Activated T-cell treated with anti-CD3 and anti-CD28 coated beads for 24 hours (primary cell): ENCODE results near the gene TPSAB1.
A peak's percentile ranks its signal among the peaks of the same experiment; 100 is the strongest.
"Not testable (repeated sequence)": the region's sequence is repeated elsewhere in the genome, so short reads cannot be mapped to it uniquely, and the experiment has no call there.

Experiments used
- DNase-seq: peaks from one replicate; pipeline ENCODE4 v3.0.0-alpha.2; 2020; ENCODE audit warnings: low read depth

Gene TPSAB1

DNA sequence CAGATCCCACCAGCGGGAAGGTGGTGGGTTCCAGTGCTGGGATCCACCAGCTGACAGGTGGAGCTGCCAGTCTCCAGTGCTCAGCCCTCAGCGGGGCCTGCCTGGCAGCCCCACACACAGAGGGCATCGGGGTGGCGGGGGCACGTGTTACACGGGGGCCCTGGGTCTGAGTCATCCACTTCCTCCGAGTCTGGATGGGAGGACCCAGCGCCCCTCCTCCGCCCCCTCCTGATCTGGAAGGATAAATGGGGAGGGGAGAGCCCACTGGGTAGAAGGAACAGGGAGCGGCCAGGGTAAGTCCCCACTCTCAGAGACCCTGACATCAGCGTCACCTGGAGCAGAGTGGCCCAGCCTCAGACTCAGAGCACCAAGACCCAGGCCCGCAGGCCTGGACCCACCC, at the start of gene TPSAB1:
Gene TPSAB1, plus strand, starts transcription at position 270 of the 400 bp plus-strand sequence. CDS start 234 bp downstream, outside the sequence.
- DNase-seq: not testable (repeated sequence)

DNA sequence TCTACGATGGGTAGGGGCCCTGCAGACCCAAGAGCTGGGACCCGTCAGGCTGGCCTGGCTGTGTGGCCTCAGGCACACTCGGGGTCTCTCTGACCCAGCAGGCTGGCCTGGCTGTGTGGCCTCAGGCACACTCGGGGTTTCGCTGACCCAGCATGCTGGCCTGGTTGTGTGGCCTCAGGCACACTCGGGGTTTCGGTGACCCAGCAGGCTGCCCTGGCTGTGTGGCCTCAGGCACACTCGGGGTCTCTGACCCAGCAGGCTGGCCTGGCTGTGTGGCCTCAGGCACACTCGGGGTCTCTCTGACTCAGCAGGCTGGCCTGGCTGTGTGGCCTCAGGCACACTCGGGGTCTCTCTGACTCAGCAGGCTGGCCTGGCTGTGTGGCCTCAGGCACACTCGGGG, 49.7 kb upstream of the TPSAB1 start:
- not testable (repeated sequence) for DNase-seq

DNA sequence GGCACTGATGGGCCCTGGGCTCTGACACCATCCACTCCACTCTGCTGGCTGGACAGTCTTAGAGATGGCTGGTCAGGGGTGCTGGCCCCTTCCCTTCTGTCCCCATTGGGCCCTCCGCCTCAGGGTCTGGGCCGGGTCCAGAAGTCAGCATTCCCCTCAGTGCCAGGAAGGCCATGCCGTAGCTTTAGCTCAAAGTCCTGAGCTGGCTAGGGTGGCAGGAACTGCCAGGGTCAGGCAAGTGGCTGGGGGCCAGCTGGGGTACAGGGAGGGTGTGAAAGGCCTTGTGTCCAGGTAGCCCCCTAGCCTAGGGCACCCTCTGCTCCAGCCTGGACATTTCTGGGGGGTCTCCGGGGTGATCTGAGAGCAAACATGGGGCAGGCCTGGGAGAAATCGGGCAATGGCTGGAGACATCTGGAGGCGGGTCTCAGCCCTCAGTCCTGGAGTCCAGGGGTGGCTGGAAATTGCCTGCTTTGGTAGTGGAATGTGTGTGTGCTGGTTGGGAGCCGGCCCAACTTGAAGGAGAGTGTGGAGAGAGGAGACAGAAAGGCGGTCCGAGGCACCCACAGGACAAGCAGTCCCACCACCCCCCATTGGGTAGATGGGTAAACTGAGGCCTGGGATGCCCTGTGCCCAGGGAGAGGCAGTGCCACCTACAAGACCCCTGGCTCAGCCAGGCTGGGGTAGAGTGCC, 48.0 kb upstream of the TPSAB1 start:
- no peak for DNase-seq

DNA sequence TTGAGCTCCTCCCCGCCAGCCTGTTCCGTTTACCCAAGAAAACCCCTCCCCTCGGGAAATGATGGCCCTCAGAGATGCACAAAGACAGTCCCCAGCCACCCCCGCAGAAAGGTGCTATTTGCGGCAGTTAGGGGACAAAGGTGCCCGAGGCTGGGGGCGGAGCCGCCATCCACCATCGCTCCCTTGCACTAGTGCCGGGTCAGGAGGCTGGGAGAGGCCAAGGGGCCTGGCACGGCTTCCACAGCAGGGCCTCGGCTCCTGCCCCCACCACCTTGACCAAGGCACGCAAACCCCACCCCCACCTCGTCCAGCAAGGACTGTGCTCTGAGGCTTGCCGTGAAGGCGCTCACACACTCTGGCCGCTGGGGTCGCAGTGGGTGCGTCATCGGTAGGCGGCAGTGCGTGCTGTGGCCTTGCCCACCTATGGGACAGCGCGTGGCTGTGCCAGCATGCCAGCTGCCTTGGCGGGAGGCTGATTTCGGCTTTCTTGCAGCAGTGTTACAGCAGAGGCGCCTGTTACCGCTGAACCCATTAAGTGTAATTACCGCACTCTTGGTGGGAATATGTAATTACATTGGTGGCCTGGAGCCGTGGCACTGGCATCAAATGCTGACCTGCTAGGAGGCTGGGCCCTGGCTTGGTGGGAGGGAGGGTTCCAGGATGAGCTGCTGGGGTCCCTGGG, 47.2 kb upstream of the TPSAB1 start:
- DNase-seq: no peak

DNA sequence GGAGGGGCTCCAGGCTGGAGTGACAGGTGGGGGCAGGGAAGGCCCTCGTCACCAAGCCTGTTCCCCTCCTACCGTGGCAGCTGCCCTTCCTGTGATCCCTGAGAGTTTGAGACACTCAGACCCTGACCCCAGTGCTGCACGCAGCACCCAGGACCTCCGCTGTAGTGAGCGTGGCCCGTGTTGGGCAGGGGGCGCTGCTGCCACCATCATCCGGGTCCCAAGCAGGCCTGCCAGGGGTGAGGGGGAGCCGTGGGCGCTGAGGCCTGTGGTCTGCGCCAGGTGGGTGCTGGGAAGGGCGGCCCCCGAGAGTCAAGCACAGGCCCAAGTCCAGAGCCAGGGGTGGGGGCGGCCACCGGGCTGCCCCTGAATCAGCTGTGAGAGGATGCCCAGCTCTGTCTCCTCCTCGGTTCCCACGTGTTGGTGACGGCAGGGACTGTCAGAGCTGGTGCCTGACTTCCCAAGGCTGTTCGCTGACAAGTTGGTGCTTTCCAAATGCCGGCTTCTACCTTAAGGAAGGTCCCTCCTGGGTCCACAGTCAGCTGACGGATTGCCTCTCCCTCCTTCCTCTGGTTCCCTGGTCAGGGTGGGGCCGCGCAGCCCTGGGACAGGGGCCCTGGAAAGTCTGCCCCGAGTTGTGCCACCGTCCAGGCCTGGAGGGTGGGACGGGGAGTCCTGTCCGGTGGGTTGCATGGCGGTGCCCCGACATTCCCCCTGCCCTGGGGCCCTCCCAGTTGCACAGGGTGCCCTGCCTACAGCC, 46.5 kb upstream of the TPSAB1 start:
- no peak for DNase-seq

DNA sequence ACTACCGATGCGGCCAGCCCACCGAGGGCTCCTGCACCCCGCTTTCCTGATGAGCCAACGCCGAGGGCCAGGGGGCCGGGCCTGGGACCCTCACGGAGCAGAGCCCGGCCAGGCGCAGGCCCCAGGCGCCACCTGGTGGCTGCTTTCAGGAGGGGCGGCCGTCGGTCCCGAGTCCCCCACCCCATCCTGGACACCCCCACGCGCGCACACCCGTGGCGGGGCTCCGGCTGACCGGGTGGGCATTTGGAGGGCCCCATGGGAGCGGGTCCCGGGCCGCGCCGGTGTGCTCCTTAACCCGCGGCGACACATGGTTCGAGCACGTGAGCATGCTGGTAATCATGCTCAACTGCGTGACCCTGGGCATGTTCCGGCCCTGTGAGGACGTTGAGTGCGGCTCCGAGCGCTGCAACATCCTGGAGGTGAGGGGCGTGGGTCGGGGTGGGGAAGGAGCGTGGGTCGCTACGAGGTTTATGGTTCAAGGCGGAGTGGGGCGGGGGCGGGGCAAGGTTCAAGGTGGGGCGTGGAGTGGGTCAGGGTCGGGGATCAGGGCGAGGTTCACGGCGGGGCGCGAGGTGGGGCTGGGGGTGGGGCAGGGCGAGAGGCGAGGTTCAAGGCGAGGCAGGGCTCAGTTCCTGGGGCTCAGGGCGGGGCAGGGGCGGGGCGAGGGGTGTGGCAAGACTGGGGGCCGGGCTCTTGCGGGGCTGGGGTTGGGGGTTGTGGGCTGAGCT, 45.7 kb upstream of the TPSAB1 start:
- peak; percentile 4 for DNase-seq

DNA sequence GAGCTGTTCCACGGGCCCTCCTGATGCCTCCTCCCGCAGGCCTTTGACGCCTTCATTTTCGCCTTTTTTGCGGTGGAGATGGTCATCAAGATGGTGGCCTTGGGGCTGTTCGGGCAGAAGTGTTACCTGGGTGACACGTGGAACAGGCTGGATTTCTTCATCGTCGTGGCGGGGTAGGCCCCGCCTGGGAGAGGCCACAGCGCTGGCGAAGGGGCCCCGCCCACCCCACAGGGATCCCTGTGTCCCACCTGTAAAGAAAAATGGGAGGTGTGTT, 45.2 kb upstream of the TPSAB1 start:
- DNase-seq: no peak

DNA sequence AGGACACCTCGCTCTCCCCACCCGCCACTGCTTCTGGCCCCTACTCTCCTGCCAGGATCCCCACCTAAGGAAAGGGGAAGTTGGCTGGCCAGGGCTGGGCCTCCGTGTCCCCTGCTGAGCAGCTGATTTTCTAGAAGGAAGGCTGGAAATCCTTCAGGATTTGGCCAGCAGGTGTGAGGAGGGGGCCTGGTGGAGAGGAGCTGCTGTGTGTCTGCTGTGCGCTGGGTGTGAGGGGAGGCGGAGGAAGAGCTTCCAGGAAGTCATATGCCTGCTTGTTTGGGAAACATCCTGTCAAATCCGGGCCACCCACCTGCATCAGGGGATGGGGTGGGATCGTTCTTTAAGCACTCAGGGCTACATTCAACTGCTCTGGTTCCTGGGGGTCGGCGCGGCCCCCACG, 44.0 kb upstream of the TPSAB1 start:
- no peak for DNase-seq

DNA sequence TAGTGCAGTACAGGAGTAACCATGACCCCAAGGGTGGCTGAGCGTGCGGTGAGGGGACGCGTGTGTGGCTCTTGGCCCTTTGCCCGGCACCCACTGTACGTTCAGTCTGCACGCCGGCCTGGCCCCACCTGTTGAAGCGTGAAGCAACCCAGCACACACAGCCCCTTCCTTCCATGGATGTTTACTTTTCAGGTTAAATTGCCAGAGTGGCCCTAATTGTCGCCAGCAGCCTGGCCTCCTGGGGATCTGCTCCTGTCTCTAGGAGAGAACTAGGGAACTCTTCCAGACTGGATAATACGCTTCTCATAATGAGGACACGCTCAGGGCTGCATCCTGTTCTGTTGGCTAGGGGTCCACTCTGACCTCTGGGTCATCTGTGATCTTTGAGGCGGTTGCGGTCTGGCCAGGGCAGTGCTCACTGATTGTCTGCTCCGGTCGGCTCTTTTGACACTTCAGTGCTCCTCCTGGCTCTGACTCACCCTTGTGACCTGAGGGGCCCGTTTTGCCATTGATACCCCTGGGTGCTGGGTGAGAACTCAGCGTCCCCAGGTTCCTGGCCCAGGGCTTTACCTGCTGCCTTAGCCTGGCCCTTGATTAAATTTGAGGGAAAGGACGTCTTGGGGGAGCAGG, 43.2 kb upstream of the TPSAB1 start:
- no peak for DNase-seq

DNA sequence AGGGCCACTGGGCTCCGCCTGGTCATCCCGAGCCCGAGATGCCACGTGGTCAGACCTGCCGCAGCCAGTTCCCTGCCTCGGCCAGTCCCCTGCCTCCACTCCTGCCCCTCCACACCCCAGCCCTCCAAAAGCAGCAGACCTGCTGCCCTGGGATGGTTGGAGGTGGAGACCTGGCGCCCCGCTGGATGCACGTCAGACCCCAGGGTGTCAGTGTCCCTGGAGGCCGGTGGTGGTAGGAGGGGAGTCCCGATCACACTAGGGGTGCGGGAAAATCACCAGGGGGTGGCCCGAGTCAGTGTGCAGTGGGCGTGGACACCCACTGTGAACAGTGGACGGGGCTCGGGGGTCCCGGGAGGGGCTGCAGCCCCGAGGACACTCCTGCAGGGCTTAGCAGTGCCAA, 42.3 kb upstream of the TPSAB1 start:
- no peak for DNase-seq

DNA sequence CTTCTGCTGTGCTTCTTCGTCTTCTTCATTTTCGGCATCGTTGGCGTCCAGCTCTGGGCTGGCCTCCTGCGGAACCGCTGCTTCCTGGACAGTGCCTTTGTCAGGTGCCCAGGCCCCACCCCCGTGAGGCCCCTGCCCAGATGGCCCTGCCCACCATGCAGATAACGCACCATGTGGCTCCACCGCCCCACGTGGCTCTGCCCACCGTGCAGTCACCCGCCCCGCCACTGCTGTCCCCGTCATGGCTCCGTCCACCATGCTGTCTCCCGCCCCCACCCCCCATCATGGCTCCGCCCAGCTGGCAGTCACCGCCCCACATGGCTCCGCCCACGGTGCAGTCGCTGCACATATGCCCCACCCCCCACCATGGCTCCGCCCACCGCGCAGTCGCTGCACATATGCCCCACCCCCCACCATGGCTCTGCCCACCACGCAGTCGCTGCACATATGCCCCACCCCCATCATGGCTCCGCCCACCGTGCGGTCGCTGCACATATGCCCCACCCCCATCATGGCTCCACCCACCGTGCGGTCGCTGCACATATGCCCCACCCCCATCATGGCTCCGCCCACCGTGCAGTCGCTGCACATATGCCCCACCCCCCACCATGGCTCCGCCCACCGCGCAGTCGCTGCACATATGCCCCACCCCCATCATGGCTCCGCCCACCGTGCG, 41.7 kb upstream of the TPSAB1 start:
- DNase-seq: not testable (repeated sequence)

DNA sequence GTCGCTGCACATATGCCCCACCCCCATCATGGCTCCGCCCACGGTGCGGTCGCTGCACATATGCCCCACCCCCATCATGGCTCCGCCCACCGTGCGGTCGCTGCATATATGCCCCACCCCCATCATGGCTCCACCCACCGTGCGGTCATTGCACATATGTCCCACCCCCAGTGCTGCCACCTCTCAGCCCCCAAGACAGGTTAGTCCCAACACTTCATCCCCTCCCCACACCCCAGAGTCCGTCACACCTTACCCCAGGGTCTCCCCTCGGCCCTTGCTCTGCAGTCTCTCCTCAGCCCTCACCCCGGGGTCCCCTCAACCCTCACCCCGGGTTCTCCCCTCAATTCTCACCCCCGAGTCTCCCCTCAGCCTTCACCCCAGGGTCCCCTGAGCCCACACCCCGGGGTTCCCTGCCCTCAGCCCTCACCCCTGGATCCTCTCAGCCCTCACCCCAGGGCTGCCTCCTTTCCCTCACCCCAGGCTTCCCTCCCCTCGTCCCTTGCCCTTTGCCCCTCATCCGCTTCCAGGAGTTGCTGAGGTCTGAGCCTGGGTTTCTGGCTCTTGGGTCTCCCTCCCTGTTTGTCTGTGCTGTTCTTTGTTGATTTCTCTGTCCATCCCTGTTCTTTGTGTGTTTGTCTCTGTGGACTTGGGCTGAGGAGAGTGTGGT, 41.0 kb upstream of the TPSAB1 start:
- no peak for DNase-seq

DNA sequence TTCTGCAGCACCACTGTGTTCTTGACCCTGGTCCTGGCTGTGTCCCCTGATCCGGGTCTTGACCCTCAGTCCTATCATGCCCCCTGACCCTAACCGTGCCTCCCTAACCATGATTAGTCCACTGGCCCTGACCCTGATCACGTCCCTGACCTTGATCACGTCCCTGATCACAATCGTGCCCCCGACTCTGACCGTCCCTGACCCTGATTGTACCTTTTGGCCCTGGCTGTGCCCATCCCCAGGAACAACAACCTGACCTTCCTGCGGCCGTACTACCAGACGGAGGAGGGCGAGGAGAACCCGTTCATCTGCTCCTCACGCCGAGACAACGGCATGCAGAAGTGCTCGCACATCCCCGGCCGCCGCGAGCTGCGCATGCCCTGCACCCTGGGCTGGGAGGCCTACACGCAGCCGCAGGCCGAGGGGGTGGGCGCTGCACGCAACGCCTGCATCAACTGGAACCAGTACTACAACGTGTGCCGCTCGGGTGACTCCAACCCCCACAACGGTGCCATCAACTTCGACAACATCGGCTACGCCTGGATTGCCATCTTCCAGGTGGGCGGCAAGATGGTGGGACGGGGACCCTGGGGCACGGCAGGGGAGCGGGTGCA, 40.4 kb upstream of the TPSAB1 start:
- DNase-seq: no peak

DNA sequence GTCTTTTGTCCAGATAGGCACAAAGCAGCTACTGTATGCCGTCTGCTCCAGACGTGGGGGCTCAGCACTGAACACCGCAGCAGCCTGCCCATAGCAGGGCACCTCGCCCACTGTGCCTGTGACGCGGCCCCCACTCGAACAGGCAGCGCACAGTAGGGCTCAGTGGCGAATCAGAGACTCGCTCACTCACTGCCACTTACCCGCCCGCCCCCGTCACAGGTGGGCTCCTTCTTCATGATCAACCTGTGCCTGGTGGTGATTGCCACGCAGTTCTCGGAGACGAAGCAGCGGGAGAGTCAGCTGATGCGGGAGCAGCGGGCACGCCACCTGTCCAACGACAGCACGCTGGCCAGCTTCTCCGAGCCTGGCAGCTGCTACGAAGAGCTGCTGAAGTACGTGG, 39.1 kb upstream of the TPSAB1 start:
- DNase-seq: no peak

DNA sequence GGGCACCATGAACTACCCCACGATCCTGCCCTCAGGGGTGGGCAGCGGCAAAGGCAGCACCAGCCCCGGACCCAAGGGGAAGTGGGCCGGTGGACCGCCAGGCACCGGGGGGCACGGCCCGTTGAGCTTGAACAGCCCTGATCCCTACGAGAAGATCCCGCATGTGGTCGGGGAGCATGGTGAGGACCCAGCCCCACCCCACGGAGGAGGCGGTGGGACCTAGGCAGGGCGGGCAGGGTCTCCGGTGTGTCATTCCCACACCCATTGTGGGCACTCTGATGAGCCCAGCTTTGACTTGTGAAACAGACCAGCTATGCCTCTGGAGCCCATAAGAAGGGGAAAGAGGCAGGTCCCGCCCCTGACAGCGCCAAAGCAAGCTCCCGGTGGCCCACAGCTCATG, 38.2 kb upstream of the TPSAB1 start:
- DNase-seq: no peak

DNA sequence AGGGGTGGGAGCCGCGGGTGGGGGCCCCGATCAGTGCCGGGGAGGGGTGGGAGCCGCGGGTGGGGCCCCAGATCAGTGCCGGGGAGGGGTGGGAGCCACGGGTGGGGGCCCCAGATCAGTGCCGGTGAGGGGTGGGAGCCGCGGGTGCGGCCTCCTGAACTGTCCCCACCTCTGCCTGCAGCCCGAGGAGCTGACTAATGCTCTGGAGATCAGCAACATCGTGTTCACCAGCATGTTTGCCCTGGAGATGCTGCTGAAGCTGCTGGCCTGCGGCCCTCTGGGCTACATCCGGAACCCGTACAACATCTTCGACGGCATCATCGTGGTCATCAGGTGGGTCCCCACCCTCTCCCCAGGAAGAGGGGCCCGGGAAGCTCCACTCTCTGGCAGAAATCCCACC, 35.6 kb upstream of the TPSAB1 start:
- no peak for DNase-seq

DNA sequence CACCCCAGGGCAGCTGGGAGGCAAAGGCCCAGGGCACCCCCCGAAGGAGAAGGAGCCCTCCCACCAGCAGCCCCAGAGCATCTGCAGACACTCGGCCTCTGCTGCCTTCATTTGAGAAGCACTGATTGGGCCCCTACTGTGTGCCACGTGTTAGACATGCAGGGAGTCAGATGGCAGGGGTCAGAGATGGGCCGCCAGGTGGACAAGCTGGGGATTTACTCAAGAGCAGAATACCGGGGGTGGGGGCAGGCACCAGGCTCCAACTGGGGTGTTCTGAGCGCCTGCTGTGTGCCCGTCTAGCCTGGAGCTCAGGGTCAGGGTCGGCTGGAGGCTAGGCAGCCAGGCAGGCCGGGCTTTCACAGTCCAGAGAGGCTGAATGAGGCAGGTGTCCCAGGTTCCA, 34.2 kb upstream of the TPSAB1 start:
- DNase-seq: no peak

DNA sequence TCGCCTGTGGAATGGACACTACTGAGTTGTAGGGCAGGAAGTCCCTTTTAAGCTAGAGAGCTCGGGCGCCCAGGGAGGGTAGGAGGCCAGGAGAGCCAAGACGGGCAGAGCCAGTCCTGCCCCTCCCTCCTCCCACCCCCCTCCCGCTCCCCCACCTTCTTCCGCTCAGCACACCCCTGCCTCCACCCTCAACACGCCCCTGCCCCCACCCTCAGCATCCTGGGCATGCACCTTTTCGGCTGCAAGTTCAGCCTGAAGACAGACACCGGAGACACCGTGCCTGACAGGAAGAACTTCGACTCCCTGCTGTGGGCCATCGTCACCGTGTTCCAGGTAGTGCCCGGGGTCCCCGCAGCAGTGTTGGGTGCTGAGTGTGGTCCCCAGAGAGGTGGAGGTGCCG, 33.7 kb upstream of the TPSAB1 start:
- no peak for DNase-seq

DNA sequence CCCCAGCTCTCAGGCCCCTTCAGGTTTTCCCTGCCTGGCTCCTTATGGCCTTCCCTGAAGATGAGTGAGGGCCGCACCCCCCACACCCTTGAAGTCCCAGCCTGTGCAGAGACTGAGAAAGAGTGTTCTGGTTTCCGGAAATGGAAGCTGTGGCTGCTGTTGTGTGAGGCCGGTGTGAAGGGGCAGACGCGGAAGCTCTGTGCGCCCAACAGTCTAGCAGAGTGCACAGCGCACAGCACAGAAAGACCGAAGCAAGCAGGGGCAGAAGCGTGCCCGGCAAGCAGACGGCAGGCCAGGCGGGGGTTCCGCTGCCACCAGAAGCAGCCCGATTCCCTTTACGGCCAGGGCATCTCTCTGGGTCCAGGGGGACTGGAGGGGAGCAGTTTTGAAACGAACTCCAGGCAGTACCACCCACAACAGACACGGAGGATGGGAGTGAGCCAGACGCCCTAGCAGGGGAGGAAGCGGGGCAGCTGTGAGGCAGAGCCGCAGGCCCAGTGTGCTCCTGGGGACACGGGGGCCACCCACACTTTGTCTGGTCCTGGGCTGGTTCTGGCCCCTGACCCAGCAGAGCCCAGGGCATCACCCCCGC, 32.2 kb upstream of the TPSAB1 start:
- no peak for DNase-seq

DNA sequence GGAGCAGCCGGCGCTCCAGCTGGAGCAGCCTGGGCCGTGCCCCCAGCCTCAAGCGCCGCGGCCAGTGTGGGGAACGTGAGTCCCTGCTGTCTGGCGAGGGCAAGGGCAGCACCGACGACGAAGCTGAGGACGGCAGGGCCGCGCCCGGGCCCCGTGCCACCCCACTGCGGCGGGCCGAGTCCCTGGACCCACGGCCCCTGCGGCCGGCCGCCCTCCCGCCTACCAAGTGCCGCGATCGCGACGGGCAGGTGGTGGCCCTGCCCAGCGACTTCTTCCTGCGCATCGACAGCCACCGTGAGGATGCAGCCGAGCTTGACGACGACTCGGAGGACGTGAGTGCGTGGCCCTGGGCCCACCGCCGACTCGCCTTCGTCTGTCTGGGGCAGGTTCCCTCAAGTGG, 31.4 kb upstream of the TPSAB1 start:
- no peak for DNase-seq
